NCI-H2171 (cell line): Measurements from ENCODE around the gene RNF5.
"Not testable (repeated sequence)": the region's sequence is repeated elsewhere in the genome, so short reads cannot be mapped to it uniquely, and the experiment has no call there.

Experiments used
- DNase-seq: peaks from one replicate; lab custom pipeline; 2025; lab: John Stamatoyannopoulos, UW

RNF5 gene

GRCh38 chr6:32175711-32176475 is 2.3 kb upstream of the RNF5 start, which contains the start of gene AGPAT1:
TSS of gene AGPAT1 (minus strand) at chr6:32176084. CDS start at chr6:32171496, 4,588 bp downstream.
- peak; percentile 93 for DNase-seq

- DNase-seq: no peak
These were observed 1.6 kb upstream of the RNF5 start for GRCh38 chr6:32176476-32177182.

- peak; percentile 64 for DNase-seq
These were observed 920 bp upstream of the RNF5 start for GRCh38 chr6:32177183-32177787.

- no peak for DNase-seq
These were observed 589 bp downstream of the RNF5 start for GRCh38 chr6:32178547-32179440.

GRCh38 chr6:32179766-32180405 is 1.7 kb downstream of the RNF5 start:
- DNase-seq: no peak

- no peak for DNase-seq
These were observed 3.0 kb downstream of the RNF5 start for GRCh38 chr6:32181148-32181702.

- DNase-seq: no peak
These were observed 3.8 kb downstream of the RNF5 start for GRCh38 chr6:32181915-32182529.

- no peak for DNase-seq
These were observed 4.4 kb downstream of the RNF5 start for GRCh38 chr6:32182555-32182981.

GRCh38 chr6:32183030-32183429 is 4.8 kb downstream of the RNF5 start:
- DNase-seq: no peak

- no peak for DNase-seq
These were observed 5.4 kb downstream of the RNF5 start for GRCh38 chr6:32183483-32184083.

GRCh38 chr6:32184084-32184640 is 6.0 kb downstream of the RNF5 start, which contains the start of gene AGER:
TSS of gene AGER (minus strand) at chr6:32184253. CDS start at chr6:32184222, 31 bp downstream.
- no peak for DNase-seq

GRCh38 chr6:32185681-32186131 is 7.5 kb downstream of the RNF5 start:
- not testable (repeated sequence) for DNase-seq

- not testable (repeated sequence) for DNase-seq
These were observed 8.1 kb downstream of the RNF5 start for GRCh38 chr6:32186151-32186840.

- DNase-seq: no peak
These were observed 9.0 kb downstream of the RNF5 start for GRCh38 chr6:32187009-32187709.

- not testable (repeated sequence) for DNase-seq
These were observed 9.6 kb downstream of the RNF5 start for GRCh38 chr6:32187725-32188380.

- no peak for DNase-seq
These were observed 10.3 kb downstream of the RNF5 start for GRCh38 chr6:32188381-32189068.

GRCh38 chr6:32189069-32189741 is 11.0 kb downstream of the RNF5 start:
- DNase-seq: no peak
